Uterus (tissue), 4 donors: Measurements from ENCODE around the gene ECT2. TPM values are rescaled to one million over a fixed set of nuclear protein-coding genes. Genes with fewer than 3 reads are reported as not detected.

Source experiments
- DNase-seq, 2 donors: peaks; one replicate each; pipeline ENCODE4 v3.0.0-alpha.2; 2019 to 2020
- H3K27ac ChIP-seq, 2 donors: fragments of 200-600 bp; sonication (generic); 1 replicate in 1 of 2; 2 replicates in 1 of 2; pipeline ENCODE4 v1.5.1; 2016 to 2018
- H3K27me3 ChIP-seq, 2 donors: fragments of 200-600 bp; sonication (generic); one replicate each; pipeline ENCODE4 v1.5.1; 2018 to 2019; ENCODE audit warnings: control low read depth in 1 of 2
- H3K36me3 ChIP-seq, 2 donors: fragments of 200-600 bp; sonication (generic); one replicate each; pipeline ENCODE4 v1.5.1; 2019; ENCODE audit warnings: control low read depth in 1 of 2
- H3K4me1 ChIP-seq, 2 donors: fragments of 200-600 bp; sonication (generic); one replicate each; pipeline ENCODE4 v1.5.1; 2018 to 2019; ENCODE audit warnings: control low read depth in 1 of 2
- H3K4me3 ChIP-seq, 2 donors: fragments of 200-600 bp; sonication (generic); 1 replicate in 1 of 2; 2 replicates in 1 of 2; pipeline ENCODE4 v1.5.1; 2018 to 2019; ENCODE audit warnings: mild to moderate bottlenecking in 1 of 2
- H3K9me3 ChIP-seq, 2 donors: fragments of 200-600 bp; sonication (generic); one replicate each; pipeline ENCODE4 v1.5.1; 2019; ENCODE audit warnings: control low read depth in 1 of 2
- POLR2A ChIP-seq, 2 donors: fragments of 450-650 bp; IDR thresholded peaks; one replicate each; pipeline ENCODE4 v1.6.1; 2016; ENCODE audit warnings: antibody characterized with exemption in 2 of 2, mild to moderate bottlenecking in 1 of 2, moderate library complexity in 1 of 2
- intact Hi-C: fragments of 100-400 bp; cut with DNase I; formaldehyde crosslinking; loops from one replicate; pipeline ENCODE4 v1.15.1; 2023; ENCODE audit warnings: low total_unique reads
- total RNA-seq, 4 donors: library from RNA; depleted of rRNA in 3 of 4; stranded (reverse); fragments of >200 nt in 3 of 4; gene quantifications; one replicate each; pipeline versions ENCODE4 v1.1.0 to v1.2.4, GENCODE V29; 2014 to 2023
- TF ChIP-seq, protein P1 (sequence below), 4 experiments: fragments of 200-600 bp in 2 of 4; fragments of 450-650 bp in 2 of 4; sonication (generic) in 2 of 4; IDR thresholded peaks; one replicate each; pipeline ENCODE4 v1.5.1; 2016 to 2019; ENCODE audit warnings: antibody characterized with exemption in 4 of 4, mild to moderate bottlenecking in 2 of 4, moderate library complexity in 1 of 4
- donor health status: DM: yes; HTN: yes; CAD: no.

Gene ECT2
- total RNA-seq, 4 donors from 2014 or later = 2.6 to 52.9 (median 4.9) TPM

DNA sequence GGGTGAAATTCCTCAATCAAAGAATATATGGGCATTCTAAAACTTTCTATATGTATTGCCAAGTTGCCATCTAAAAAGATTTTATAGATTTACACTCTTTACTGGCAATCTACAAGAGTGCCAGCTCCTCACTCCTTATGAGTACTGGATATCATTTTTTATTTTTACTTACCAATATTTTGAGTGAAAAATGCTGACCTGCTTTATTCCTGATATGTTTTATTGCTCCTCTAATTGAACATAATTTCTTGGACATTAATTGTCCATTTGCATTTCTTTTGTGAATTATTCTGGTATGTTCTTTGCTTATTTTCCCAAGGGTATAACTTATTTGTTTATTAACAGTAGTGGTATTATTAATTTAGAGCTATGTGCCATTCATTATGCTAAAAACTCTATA lies 96.8 kb downstream of the ECT2 start:
- Histone ChIP-seq H3K4me3 (no peak overlapping the region), H3K27ac (no peak overlapping the region), H3K9me3 (no peaks in the 10 kb centered on the region), H3K36me3 (no peaks in the 10 kb centered on the region), H3K27me3 (no peaks in the 10 kb centered on the region), H3K4me1 (no peaks in the 10 kb centered on the region)
- intact Hi-C loops = no loop called here
- TF ChIP-seq, protein P1, sequence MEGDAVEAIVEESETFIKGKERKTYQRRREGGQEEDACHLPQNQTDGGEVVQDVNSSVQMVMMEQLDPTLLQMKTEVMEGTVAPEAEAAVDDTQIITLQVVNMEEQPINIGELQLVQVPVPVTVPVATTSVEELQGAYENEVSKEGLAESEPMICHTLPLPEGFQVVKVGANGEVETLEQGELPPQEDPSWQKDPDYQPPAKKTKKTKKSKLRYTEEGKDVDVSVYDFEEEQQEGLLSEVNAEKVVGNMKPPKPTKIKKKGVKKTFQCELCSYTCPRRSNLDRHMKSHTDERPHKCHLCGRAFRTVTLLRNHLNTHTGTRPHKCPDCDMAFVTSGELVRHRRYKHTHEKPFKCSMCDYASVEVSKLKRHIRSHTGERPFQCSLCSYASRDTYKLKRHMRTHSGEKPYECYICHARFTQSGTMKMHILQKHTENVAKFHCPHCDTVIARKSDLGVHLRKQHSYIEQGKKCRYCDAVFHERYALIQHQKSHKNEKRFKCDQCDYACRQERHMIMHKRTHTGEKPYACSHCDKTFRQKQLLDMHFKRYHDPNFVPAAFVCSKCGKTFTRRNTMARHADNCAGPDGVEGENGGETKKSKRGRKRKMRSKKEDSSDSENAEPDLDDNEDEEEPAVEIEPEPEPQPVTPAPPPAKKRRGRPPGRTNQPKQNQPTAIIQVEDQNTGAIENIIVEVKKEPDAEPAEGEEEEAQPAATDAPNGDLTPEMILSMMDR (IDR thresholded peaks at IDR 0.05) = no peak
- TF ChIP-seq POLR2A (IDR thresholded peaks at IDR 0.05) = no peak
- no peak for DNase-seq

DNA sequence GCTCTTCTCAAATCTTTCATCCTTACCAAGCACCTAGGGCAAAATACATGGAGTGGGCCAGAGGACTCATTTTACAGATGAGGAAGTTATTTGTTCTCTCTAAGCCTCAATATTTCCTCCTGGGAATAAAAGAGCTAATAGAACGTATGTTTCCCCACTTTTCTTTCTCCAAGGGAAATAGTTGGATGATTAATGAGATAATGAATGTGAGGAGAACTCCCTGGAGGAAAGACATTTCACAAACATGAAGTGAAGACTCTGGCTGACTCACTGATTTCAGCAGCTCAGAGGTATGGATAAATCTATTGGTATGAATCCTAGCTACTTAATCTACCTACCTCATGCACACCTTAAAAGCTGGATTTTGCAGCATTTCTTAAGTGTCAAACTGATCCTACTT lies 98.4 kb downstream of the ECT2 start:
- H3K27me3 ChIP-seq = no peaks in the 10 kb centered on the region
- H3K9me3 ChIP-seq = no peaks in the 10 kb centered on the region
- intact Hi-C loops = no loop called here
- no peak for DNase-seq
- no peak overlapping the region for H3K27ac ChIP-seq
- H3K4me1 ChIP-seq = no peaks in the 10 kb centered on the region
- H3K36me3 ChIP-seq = no peaks in the 10 kb centered on the region
- TF ChIP-seq, protein P1 (IDR thresholded peaks at IDR 0.05) = no peak
- no peak for TF ChIP-seq POLR2A (IDR thresholded peaks at IDR 0.05)
- H3K4me3 ChIP-seq = no peak overlapping the region

DNA sequence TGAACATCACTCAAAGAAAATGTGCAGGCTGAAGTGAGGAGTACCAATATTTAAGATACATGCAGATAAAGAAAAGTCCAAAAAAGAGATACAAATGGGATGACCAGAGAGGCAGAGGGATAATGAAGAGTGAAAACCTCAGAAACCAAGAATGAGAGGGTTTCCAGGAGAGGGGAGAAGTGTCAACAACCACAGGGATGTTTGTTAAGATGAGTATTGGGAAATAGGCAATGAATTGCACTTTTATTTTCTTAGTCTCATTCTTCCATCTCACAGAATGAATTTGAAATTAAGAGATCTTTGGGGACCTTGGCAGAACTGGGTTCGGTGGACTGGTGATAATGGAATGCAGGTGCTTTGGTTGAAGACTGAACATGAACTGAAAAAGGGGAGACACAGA lies 102.5 kb downstream of the ECT2 start:
- no peaks in the 10 kb centered on the region for H3K9me3 ChIP-seq
- no peak for TF ChIP-seq POLR2A (IDR thresholded peaks at IDR 0.05)
- TF ChIP-seq, protein P1 (IDR thresholded peaks at IDR 0.05) = no peak
- H3K27me3 ChIP-seq = no peaks in the 10 kb centered on the region
- no peaks in the 10 kb centered on the region for H3K4me1 ChIP-seq
- no peak overlapping the region for H3K27ac ChIP-seq
- H3K4me3 ChIP-seq = no peak overlapping the region
- intact Hi-C loops = no loop called here
- DNase-seq = no peak
- no peaks in the 10 kb centered on the region for H3K36me3 ChIP-seq

DNA sequence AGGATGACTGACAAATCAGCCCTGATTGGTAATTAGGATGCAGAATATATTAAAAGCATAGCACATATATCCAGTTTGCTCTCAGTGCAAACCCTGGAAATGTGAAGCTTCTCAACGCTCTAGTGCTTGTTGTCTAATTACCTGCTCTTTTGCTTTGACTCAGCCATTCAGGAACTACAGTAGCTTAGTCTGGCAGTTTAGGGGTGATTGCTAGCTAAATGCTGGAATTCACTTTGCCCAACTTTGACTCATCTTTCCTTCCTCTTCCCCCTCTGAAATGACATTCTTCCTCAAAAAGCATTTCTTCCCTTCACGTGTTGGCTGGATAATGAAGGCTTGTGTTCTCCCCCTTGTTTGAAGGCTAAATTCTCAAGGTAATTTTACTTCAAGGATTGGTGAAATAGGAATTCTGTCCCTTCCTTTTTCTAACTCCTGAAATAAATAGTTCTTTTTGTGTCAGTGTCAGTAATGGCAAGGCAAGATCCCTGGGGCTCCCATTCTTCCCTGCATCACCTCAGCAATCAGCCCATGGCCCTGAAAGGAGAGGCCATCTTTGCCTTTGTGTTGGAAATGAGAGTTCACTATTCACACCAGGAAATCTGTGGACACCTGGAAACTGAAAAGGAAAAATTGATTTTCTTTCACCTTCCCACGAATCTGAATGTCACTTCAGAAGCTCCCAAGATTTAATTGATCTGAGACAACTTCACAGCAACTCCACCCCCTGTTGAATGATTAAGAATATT lies 103.6 kb downstream of the ECT2 start:
- intact Hi-C loops = no loop called here
- Histone ChIP-seq H3K9me3 (no peaks in the 10 kb centered on the region), H3K27ac (no peak overlapping the region), H3K36me3 (no peaks in the 10 kb centered on the region), H3K27me3 (no peaks in the 10 kb centered on the region), H3K4me1 (no peaks in the 10 kb centered on the region), H3K4me3 (no peak overlapping the region)
- no peak for TF ChIP-seq POLR2A (IDR thresholded peaks at IDR 0.05)
- TF ChIP-seq, protein P1 (IDR thresholded peaks at IDR 0.05) = no peak
- no peak for DNase-seq

DNA sequence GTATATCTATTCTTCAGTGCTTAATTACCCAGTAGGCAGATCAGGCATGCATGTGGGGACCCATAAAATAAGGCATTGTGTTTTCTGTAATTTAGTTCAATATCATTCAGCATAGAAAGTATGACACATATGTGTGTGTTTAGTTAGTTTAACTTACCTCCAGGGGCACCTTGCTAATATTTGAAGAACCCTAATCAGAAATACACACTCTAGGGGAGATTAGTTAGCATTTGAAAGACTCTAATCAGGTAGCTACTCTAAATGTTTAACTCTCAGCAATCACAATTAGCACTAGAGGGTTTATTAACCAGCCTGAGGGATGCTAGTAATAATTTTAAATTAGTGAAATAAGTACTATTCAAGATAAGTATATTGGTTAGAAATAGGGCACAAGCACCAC lies 104.5 kb downstream of the ECT2 start:
- H3K4me1 ChIP-seq = no peaks in the 10 kb centered on the region
- no peak for DNase-seq
- intact Hi-C loops = no loop called here
- no peak overlapping the region for H3K4me3 ChIP-seq
- TF ChIP-seq, protein P1 (IDR thresholded peaks at IDR 0.05) = no peak
- no peak for TF ChIP-seq POLR2A (IDR thresholded peaks at IDR 0.05)
- H3K9me3 ChIP-seq = no peaks in the 10 kb centered on the region
- H3K27me3 ChIP-seq = no peaks in the 10 kb centered on the region
- no peak overlapping the region for H3K27ac ChIP-seq
- no peaks in the 10 kb centered on the region for H3K36me3 ChIP-seq
